Sigmoid colon (tissue), 4 donors: Measurements from ENCODE around the gene NAGS.

Experiments used
- CTCF ChIP-seq, 4 experiments: fragments of 450-650 bp in 3 of 4; fragments of 200-600 bp in 1 of 4; IDR thresholded peaks; one replicate each; pipeline ENCODE4 v1.5.1; 2016 to 2019; ENCODE audit warnings: antibody characterized with exemption in 4 of 4, mild to moderate bottlenecking in 3 of 4, moderate library complexity in 2 of 4
- EP300 ChIP-seq, 4 donors: sonication (generic); formaldehyde crosslinking; IDR thresholded peaks; one replicate each; pipeline ENCODE4 v1.6.1; 2017; ENCODE audit warnings: antibody characterized with exemption in 4 of 4
- POLR2A ChIP-seq, 2 donors: fragments of 450-650 bp; IDR thresholded peaks; one replicate each; pipeline ENCODE4 v1.6.1; 2016; ENCODE audit warnings: antibody characterized with exemption in 2 of 2, mild to moderate bottlenecking in 2 of 2, moderate library complexity in 2 of 2

GRCh38 chr17:43970366-43970765, 34.1 kb upstream of the NAGS start:
- TF ChIP-seq POLR2A (IDR thresholded peaks at IDR 0.05) (no peak), CTCF (IDR thresholded peaks at IDR 0.05) (no peak), EP300 (IDR thresholded peaks at IDR 0.05) (no peak)
